DOHH2 (cell line): ENCODE measurements around the gene SLC25A14.
"Not testable (repeated sequence)": the region's sequence is repeated elsewhere in the genome, so short reads cannot be mapped to it uniquely, and the experiment has no call there.

Source experiments
- H3F3A ChIP-seq: fragments of 200-600 bp; sonication (generic), shearing (Covaris generic); 2 replicates; pipeline ENCODE4 v1.6.0; 2016; ENCODE audit warnings: antibody characterized with exemption, mild to moderate bottlenecking; ENCODE audit not compliant: control insufficient read depth, insufficient read depth
- H3K27ac ChIP-seq: fragments of 200-600 bp; sonication (generic); 2 replicates; pipeline ENCODE4 v1.5.1; 2014; ENCODE audit warnings: low read depth, mild to moderate bottlenecking, low read length, moderate library complexity
- H3K27me3 ChIP-seq: fragments of 200-600 bp; sonication (generic); 2 replicates; pipeline ENCODE4 v1.6.1; 2014; ENCODE audit warnings: mild to moderate bottlenecking, low read length, mixed read lengths; ENCODE audit not compliant: control insufficient read depth
- H3K36me3 ChIP-seq: fragments of 200-600 bp; sonication (generic); 2 replicates; pipeline ENCODE4 v1.6.1; 2014; ENCODE audit warnings: mild to moderate bottlenecking, low read length, moderate library complexity, mixed read lengths; ENCODE audit not compliant: control insufficient read depth
- H3K4me1 ChIP-seq: fragments of 200-600 bp; sonication (generic); 2 replicates; pipeline ENCODE4 v1.6.1; 2014; ENCODE audit warnings: mild to moderate bottlenecking, low read length, mixed read lengths; ENCODE audit not compliant: control insufficient read depth
- H3K4me2 ChIP-seq: fragments of 200-600 bp; sonication (generic); 2 replicates; pipeline ENCODE4 v1.6.0; 2014; ENCODE audit warnings: mild to moderate bottlenecking, low read length, moderate library complexity
- H3K4me3 ChIP-seq: fragments of 200-600 bp; sonication (generic); 2 replicates; pipeline ENCODE4 v1.5.1; 2014; ENCODE audit warnings: mild to moderate bottlenecking, low read length, mixed read lengths
- H3K79me2 ChIP-seq: fragments of 200-600 bp; sonication (generic); 2 replicates; pipeline ENCODE4 v1.6.1; 2014; ENCODE audit warnings: mild to moderate bottlenecking, low read length, mixed read lengths; ENCODE audit not compliant: control insufficient read depth
- H3K9me2 ChIP-seq: fragments of 200-600 bp; sonication (generic); replicated peaks from 2 replicates; pipeline ENCODE4 v1.6.1; 2014; ENCODE audit warnings: mild to moderate bottlenecking, low read length, mixed read lengths; ENCODE audit not compliant: control insufficient read depth
- H3K9me3 ChIP-seq: fragments of 200-600 bp; sonication (generic); 2 replicates; pipeline ENCODE4 v1.6.1; 2014; ENCODE audit warnings: antibody characterized with exemption, low read length, mixed read lengths; ENCODE audit not compliant: control insufficient read depth, insufficient read depth
- H4K20me1 ChIP-seq: fragments of 200-600 bp; sonication (generic); 2 replicates; pipeline ENCODE4 v1.6.0; 2014; ENCODE audit warnings: low read depth, mild to moderate bottlenecking, antibody characterized with exemption, low read length, moderate library complexity; ENCODE audit not compliant: control insufficient read depth, insufficient read depth
- CTCF ChIP-seq: fragments of 200-600 bp; sonication (generic); IDR thresholded peaks from one replicate; pipeline ENCODE4 v1.5.1; 2014; ENCODE audit warnings: antibody characterized with exemption, mild to moderate bottlenecking, low read depth, low read length; ENCODE audit not compliant: poor library complexity, severe bottlenecking
- EZH2phosphoT487 ChIP-seq: fragments of 200-600 bp; sonication (generic); IDR thresholded peaks from 2 replicates; pipeline ENCODE4 v1.6.1; 2017; ENCODE audit warnings: borderline replicate concordance, mild to moderate bottlenecking, antibody characterized with exemption, low read length, moderate library complexity, mixed read lengths

SLC25A14 gene

DNA sequence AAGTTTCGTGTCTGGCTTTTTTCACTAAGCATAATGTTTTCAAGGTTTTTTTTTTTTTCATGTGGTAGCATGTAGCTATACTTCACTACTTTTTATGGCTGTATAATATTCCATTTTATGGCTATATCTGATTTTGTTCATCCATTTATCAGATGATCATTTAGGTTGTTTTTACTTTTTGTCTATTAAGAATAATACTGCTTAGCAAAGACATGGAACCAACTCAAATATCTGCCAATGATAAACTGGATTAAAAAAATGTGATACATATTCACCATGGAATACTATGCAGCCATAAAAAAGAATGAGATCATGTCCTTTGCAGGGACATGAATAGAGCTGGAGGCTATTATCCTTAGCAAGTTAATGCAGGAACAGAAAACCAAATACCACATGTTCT lies 38.3 kb upstream of the SLC25A14 start:
- Histone ChIP-seq H3K4me1 (no peaks in the 10 kb centered on the region), H3K27ac (no peak overlapping the region), H3K4me2 (no peak overlapping the region), H3F3A (no peaks in the 10 kb centered on the region), H3K79me2 (no peaks in the 10 kb centered on the region), H3K36me3 (no peaks in the 10 kb centered on the region), H3K4me3 (no peak overlapping the region), H3K27me3 (no peaks in the 10 kb centered on the region; the same call in 1 of the 2 replicates), H4K20me1 (no peaks in the 10 kb centered on the region), H3K9me3 (no peaks in the 10 kb centered on the region), H3K9me2 (no peaks in the 10 kb centered on the region)
- no peak for TF ChIP-seq EZH2phosphoT487
- TF ChIP-seq CTCF = no peak

DNA sequence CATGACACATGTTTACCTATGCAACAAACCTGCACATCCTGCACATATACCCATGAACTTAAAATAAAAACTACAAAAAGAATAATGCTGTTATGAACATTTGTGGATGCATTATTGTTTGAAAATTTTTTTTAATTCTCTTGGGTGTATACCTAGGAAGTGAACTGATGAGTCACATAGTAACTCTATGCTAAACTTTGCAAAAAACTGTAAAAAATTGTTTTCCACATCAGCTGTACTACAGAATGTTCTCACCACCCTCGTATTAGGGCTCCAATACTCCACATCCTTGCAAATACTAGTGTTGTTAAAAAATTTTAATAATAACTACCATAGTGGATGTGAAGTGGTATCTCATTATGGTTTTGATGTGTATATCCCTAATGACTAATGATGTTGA lies 37.7 kb upstream of the SLC25A14 start:
- Histone ChIP-seq H3K9me2 (no peaks in the 10 kb centered on the region), H3K9me3 (no peaks in the 10 kb centered on the region), H3K4me2 (no peak overlapping the region), H3K4me3 (no peak overlapping the region), H3K79me2 (no peaks in the 10 kb centered on the region), H3F3A (no peaks in the 10 kb centered on the region), H3K4me1 (no peaks in the 10 kb centered on the region), H3K36me3 (no peaks in the 10 kb centered on the region), H3K27me3 (no peaks in the 10 kb centered on the region; the same call in 1 of the 2 replicates), H4K20me1 (no peaks in the 10 kb centered on the region), H3K27ac (no peak overlapping the region)
- TF ChIP-seq CTCF = no peak
- no peak for TF ChIP-seq EZH2phosphoT487

GRCh38 chrX:130304587-130305368 lies 34.9 kb upstream of the SLC25A14 start:
- Histone ChIP-seq H3K4me2 (no peak overlapping the region), H3K27me3 (no peaks in the 10 kb centered on the region), H3K9me3 (no peaks in the 10 kb centered on the region), H3F3A (no peaks in the 10 kb centered on the region), H3K4me3 (no peak overlapping the region), H3K9me2 (no peaks in the 10 kb centered on the region), H3K36me3 (no peaks in the 10 kb centered on the region), H4K20me1 (no peaks in the 10 kb centered on the region), H3K4me1 (no peaks in the 10 kb centered on the region), H3K79me2 (no peaks in the 10 kb centered on the region), H3K27ac (no peak overlapping the region)
- TF ChIP-seq EZH2phosphoT487 = no peak
- TF ChIP-seq CTCF = peak; percentile 16

- not testable (repeated sequence) for H3K79me2 ChIP-seq, H3K4me2 ChIP-seq, H4K20me1 ChIP-seq, H3K9me2 ChIP-seq, H3F3A ChIP-seq, H3K27me3 ChIP-seq, H3K9me3 ChIP-seq, H3K36me3 ChIP-seq, H3K27ac ChIP-seq, H3K4me3 ChIP-seq
- peaks cover 17% of the 10 kb centered on the region for H3K4me1 ChIP-seq
Observed at GRCh38 chrX:130319886-130320285, 19.8 kb upstream of the SLC25A14 start.
